ENCODE data around the gene MCL1.

GRCh38 chr1:150579110-150579944 lies at the start of gene MCL1:
- TF ChIP-seq CTCF (conservative IDR thresholded peaks at IDR 0.05 in 1 of 2, IDR thresholded peaks at IDR 0.05 in 1 of 2; ENCODE audit: low read depth in 1 of 2, low read length in 2 of 2), result no peak
- TF ChIP-seq EZH2 (IDR thresholded peaks at IDR 0.05; ENCODE audit: low read length, missing control alignments), result no peak
